Measurements from ENCODE around the gene AVPR1B.

The AVPR1B gene

DNA sequence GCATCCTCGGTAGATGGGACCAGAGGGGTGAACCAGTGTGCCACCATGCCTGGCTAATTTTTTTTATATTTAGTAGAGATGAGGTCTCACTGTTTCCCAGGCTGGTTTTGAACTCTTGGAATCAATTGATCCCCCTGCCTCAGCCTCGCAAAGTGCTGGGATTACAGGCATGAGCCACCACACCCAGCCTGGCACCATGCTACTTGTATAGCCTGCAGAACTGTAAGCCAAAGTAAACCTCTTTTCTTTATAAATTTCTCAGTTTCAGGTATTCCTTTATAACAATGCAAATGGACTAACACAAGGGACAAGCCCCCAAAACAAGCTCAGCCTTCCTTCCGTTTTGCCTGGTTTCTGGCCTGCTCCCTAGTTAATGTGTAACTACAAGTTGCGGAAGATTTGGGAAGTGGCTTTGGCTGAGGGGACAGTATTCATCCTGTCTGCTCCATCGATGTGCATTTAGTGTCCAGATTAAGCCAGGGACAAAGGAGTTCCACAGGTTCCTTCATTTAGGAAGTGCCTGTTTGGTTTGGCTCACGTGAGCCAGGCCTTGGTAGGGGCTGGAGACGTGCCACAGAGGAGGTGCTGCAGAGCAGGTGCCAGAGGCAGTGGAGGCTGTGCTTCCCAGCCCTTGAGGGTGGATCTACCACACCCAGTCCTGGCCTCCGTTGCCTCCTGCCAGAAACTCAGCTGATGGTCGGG is 4.4 kb downstream of the AVPR1B start:
- no peak for DNase-seq (ENCODE audit: low read depth in 2 of 2)

DNA sequence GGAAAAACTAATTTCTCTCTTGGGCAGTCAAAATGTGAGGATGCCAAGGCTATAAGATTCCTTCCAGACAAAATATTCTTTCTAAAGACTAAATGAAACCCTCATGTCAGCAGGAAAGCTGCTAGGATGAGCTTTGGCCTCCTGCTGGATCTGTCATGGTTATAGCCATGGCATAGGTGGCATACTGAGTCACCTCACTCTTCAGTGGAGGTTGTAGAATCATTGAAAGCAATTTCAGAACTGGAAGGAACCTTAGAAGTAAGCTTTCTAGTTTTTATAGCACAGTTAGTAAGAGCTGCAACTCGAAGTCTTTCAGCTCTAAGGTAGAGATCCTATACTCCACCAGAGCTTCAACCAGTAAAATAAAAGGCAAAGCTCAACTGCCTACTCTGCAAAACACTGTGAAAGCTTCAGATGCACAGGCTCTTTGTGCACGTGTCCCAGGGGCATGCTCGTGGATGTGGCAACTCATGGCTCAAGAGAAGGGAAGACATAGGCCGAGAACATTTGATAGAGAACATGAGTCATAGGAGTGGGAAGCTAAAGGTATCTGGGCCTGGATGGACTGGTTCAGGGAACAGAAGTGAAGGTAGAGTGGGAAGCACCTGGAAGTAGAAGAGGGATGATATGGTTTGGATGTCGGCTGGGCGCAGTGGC is 5.8 kb downstream of the AVPR1B start:
- no peak for DNase-seq (ENCODE audit: low read depth in 2 of 2)

DNA sequence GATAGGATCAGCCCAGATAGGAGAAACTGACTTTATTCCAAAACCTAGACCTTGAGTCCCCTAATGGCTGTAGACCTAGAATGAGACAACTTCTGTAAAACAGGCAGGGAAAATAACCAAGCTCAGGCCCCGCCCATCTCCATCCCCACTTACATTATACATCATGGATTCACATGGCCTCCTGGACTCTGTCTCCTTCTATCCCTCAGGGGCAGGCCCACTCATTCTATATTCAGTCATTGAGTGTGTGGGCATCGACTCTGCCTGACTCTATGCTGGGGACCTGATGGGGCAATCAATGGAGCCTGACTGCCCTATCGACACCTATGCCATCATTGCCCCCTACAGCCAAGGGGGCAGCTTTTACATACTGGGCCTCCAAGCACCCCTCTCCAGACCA is 6.4 kb downstream of the AVPR1B start:
- DNase-seq (ENCODE audit: low read depth in 2 of 2) = no peak

- no peak for DNase-seq (ENCODE audit: low read depth in 2 of 2)
These were observed 7.0 kb downstream of the AVPR1B start for GRCh38 chr1:206110161-206110560.

GRCh38 chr1:206109718-206110117 is 7.5 kb downstream of the AVPR1B start:
- no peak for DNase-seq (ENCODE audit: low read depth in 2 of 2)

- no peak for DNase-seq (ENCODE audit: low read depth in 2 of 2)
These were observed 8.6 kb downstream of the AVPR1B start for GRCh38 chr1:206108635-206109034.

GRCh38 chr1:206107168-206107544 is 10.0 kb downstream of the AVPR1B start:
- no peak for DNase-seq (ENCODE audit: low read depth in 2 of 2)

- peak; percentile 49 for DNase-seq (ENCODE audit: low read depth in 2 of 2)
These were observed 10.6 kb downstream of the AVPR1B start for GRCh38 chr1:206106328-206107167.

DNA sequence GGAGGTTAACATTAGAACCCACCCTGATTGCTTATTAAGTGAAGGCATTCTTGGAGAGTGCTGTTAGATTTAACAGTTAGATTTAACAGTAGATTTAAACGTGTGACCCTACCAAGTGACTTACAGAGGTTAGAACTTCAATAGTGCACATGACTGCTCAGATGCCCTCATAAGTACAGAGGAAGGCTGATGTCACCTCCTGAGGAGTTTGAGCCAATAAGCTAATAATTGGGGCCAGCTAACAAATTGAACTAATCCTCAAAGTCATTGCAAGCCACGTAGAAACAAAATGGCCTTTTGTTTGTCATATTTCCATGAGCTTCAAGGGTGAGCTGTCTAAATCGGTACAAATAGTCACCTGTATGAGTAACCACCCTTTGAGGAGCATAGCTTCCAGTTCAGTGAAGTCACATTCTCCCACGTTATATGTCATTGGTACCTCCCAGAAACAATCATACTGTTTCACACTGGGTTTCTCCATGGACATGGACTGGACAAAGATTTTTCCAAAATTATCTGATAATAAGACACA is 11.7 kb downstream of the AVPR1B start:
- DNase-seq (ENCODE audit: low read depth in 2 of 2) = no peak

- DNase-seq (ENCODE audit: low read depth in 2 of 2) = no peak
These were observed 13.2 kb downstream of the AVPR1B start for GRCh38 chr1:206103979-206104378.

DNA sequence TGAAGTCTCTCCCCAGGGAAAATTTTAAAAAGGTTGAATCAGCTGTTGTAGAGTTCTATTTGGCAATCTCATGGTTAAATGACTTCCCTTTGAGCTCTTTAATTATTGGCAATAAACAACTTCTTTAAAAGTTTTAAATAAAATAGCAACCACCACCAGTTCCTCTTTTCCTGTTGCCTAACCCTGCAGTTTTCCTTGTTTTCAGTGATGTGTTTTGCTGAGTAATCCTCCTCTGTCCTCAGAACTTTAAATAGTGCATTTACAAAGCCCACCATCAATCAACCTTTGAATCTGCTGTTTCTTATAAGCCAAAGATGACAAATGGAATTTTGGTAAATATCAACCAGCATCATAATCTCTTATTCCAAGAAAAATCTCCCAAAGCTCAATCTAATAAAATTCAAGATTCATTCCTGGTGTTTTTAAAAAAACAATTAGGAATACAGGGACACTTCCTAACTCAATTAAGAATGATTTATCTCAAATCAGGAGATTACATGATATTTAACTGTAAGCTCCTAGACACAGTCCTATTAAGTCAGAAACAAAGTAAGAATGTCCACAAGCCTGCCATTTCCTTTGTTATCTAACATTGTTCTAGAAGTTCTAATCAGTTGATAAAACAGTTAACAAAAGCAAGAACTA is 14.8 kb downstream of the AVPR1B start:
- DNase-seq (ENCODE audit: low read depth in 2 of 2) = no peak

DNA sequence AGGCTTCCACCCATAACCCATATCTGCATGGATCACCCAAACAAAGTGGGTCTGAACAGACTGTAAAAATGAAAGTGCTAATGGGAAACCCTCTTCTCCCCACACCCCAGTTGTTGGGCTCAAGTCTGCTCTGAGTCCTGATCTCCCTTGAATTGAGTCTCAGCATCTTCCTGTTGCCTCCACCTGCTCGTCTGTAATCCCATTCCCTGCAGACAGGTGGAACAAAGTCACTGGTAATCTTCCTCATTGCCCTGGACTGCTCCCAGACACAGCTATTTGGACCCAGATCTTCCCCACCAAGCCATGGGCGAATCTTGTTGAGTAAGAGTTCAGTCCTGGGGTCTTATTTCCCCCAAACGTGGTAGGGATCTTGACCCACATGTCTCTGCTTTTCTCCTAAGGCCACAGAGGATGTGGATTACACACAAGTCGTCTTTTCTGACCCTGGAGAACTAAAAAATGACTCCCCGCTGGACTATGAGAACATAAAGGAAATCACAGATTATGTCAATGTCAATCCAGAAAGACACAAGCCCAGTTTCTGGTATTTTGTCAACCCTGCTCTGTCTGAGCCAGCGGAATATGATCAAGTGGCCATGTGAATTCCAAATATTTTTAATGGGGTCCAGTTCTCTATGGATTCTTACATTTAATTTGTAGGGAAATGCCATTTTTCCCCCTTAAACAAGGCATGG is 15.7 kb downstream of the AVPR1B start:
- DNase-seq (ENCODE audit: low read depth in 2 of 2) = no peak

GRCh38 chr1:206100226-206100815 is 16.9 kb downstream of the AVPR1B start:
- DNase-seq (ENCODE audit: low read depth in 2 of 2) = no peak

GRCh38 chr1:206098242-206098919 is 18.8 kb downstream of the AVPR1B start:
- no peak for DNase-seq (ENCODE audit: low read depth in 2 of 2)

GRCh38 chr1:206097381-206097780 is 19.8 kb downstream of the AVPR1B start:
- no peak for DNase-seq (ENCODE audit: low read depth in 2 of 2)

- DNase-seq (ENCODE audit: low read depth in 2 of 2) = no peak
These were observed 23.2 kb downstream of the AVPR1B start for GRCh38 chr1:206094024-206094423.

- DNase-seq (ENCODE audit: low read depth in 2 of 2) = no peak
These were observed 27.8 kb downstream of the AVPR1B start for GRCh38 chr1:206089341-206089740.

DNA sequence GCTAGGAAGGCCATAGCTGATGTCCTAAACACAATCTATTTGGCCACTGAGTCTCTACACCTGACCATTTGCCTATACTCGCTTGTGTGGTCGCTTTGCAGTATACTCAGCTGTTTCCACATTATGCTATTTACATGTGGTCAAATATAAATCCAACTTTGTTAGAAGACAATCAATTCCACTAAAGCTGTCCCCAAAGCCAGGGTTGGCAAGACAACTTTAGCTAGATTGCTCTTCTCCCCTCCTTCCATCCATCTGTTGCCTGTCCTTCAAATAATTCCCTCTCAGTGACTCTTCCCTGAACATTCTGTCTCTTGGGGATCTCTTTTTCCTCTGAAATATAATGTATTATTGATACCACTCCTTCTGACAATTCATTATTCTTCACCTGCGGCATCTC is 30.1 kb downstream of the AVPR1B start:
- DNase-seq (ENCODE audit: low read depth in 2 of 2) = no peak

- DNase-seq (ENCODE audit: low read depth in 2 of 2) = no peak
These were observed 33.4 kb downstream of the AVPR1B start for GRCh38 chr1:206083750-206084149.
